HAP-1 (cell line): Measurements from ENCODE around the gene KANSL3.

Source experiments
- DNase-seq, 2 experiments: peaks; one replicate each; pipeline ENCODE4 v3.0.0-alpha.2; 2016 to 2020; ENCODE audit warnings: low spot score in 2 of 2
- H3K27me3 ChIP-seq: fragments of 250-450 bp; sonication (Bioruptor Pico); 2 replicates; pipeline ENCODE4 v1.5.1; 2020; ENCODE audit warnings: low read depth, mild to moderate bottlenecking, moderate library complexity
- H3K36me3 ChIP-seq: fragments of 250-450 bp; sonication (Bioruptor Pico); replicated peaks from 2 replicates; pipeline ENCODE4 v1.5.1; 2020; ENCODE audit warnings: mild to moderate bottlenecking
- H3K4me1 ChIP-seq: fragments of 250-450 bp; sonication (Bioruptor Pico); 2 replicates; pipeline ENCODE4 v1.5.1; 2020; ENCODE audit warnings: mild to moderate bottlenecking
- H3K4me3 ChIP-seq: fragments of 250-450 bp; sonication (Bioruptor Pico); 2 replicates; pipeline ENCODE4 v1.5.1; 2020; ENCODE audit warnings: mild to moderate bottlenecking, moderate library complexity
- H3K9me3 ChIP-seq: fragments of 250-450 bp; sonication (Bioruptor Pico); 2 replicates; pipeline ENCODE4 v1.5.1; 2020; ENCODE audit warnings: mild to moderate bottlenecking, moderate library complexity
- in situ Hi-C: fragments of 300-500 bp; cut with MboI; formaldehyde crosslinking; loops from 3 replicates; pipeline ENCODE4 v1.14.3; 2020; ENCODE audit warnings: low sequenced_read_pairs, inconsistent platforms, mixed read lengths

KANSL3 gene

DNA sequence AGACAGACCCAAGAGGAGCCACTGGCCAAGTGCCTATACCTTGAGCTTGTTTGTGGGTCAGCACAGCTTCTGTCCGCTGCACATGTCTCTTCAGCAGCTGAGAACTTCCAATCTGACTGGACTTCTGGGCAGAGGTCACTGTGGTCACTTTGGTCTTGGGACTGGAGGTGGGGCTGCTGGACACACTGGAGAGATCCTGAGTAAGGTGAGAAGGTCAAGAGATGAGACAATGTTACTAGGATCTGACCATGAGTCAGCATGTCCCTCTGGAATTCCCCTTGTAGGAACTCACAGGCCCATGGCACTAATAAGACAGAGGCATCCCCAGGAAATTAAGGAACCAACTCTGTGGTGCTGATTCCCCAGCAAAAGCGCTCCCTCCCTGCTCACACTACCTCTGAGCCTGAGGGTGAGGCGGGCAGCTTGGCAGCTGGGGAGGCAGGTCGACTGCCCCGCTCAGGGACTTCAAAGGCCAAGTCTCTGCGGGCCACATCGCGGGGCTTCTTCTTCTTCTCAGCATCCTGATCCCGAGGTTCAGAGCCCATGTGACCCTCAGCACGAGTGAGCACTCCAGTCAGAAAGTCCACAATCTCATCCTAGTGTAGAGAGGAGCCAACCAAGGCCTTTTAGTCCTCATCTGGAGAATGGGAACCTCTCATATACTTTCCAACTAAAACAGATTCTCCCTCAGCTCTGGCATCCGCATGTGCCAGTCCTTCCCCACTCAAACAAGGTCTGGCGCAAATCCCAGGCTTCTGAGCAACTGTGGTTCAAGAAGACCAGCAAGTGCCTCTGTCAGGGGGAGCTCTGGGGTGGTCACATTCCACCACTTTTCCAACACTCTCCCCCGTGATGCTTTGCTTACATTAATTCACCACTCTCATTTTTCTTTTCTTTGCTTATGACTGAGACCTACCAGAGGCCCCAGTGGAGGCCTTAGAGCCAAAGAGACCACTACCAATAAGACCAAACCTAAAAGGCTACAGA is 29.4 kb downstream of the KANSL3 start:
- in situ Hi-C loops: no loop called here
- no peaks in the 10 kb centered on the region for H3K9me3 ChIP-seq
- DNase-seq: no peak

DNA sequence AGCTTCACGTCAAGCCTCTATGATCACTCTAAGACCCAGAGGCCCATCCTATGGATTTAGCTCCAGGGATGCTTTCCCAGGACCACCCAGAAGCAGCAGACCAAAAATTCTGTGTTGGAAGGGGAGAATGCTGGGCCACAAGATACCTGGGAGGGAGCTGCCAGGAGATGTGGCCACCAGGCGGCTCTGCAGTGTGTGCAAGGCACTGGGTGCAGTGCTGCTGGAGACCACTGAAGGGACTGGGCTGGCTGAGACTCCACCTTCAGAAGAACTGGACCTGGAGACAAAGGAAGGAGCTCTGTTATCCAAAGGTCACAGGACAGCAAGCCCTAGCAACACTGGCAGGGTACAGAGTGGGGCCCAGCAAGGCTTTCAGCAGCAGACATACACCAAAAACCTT is 34.0 kb downstream of the KANSL3 start:
- H3K4me3 ChIP-seq: no peak overlapping the region
- H3K9me3 ChIP-seq: no peaks in the 10 kb centered on the region
- in situ Hi-C loops: no loop called here
- H3K4me1 ChIP-seq: peaks cover 3% of the 10 kb centered on the region
- no peaks in the 10 kb centered on the region for H3K27me3 ChIP-seq
- peaks cover 92% of the 10 kb centered on the region for H3K36me3 ChIP-seq
- no peak for DNase-seq

More for the DNA sequence above, 29.4 kb downstream of the KANSL3 start:
- peaks cover 94% of the 10 kb centered on the region for H3K36me3 ChIP-seq
- no peak overlapping the region for H3K4me3 ChIP-seq
- H3K27me3 ChIP-seq: no peaks in the 10 kb centered on the region
- no peaks in the 10 kb centered on the region for H3K4me1 ChIP-seq

DNA sequence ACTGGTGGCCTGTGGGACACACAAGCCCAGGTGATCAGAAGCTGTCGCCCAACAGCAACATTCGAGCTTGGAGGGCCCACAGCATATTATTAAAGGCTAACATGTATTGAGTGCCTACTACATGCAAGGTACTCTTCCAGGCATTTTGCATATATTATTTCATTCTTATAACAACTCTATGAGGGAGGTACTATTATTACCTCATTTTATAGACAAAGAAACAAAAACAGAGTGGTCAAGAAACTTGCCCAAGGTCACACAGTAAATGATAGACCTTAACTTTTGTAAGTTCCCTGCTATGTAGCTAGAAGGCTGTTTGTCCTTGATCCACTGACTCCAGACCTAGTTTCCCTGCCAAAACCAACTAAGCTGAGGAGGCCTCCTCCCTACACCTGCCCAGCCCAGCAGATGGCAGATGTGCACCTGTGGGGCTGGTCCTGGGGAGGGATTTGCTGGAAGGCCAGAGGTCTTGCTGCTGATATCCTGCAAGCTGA is 35.7 kb downstream of the KANSL3 start:
- peaks cover 14% of the 10 kb centered on the region for H3K4me1 ChIP-seq
- H3K9me3 ChIP-seq: no peaks in the 10 kb centered on the region
- peaks cover 79% of the 10 kb centered on the region for H3K36me3 ChIP-seq
- DNase-seq: no peak
- H3K4me3 ChIP-seq: no peak overlapping the region
- H3K27me3 ChIP-seq: no peaks in the 10 kb centered on the region
- in situ Hi-C loops: no loop called here

DNA sequence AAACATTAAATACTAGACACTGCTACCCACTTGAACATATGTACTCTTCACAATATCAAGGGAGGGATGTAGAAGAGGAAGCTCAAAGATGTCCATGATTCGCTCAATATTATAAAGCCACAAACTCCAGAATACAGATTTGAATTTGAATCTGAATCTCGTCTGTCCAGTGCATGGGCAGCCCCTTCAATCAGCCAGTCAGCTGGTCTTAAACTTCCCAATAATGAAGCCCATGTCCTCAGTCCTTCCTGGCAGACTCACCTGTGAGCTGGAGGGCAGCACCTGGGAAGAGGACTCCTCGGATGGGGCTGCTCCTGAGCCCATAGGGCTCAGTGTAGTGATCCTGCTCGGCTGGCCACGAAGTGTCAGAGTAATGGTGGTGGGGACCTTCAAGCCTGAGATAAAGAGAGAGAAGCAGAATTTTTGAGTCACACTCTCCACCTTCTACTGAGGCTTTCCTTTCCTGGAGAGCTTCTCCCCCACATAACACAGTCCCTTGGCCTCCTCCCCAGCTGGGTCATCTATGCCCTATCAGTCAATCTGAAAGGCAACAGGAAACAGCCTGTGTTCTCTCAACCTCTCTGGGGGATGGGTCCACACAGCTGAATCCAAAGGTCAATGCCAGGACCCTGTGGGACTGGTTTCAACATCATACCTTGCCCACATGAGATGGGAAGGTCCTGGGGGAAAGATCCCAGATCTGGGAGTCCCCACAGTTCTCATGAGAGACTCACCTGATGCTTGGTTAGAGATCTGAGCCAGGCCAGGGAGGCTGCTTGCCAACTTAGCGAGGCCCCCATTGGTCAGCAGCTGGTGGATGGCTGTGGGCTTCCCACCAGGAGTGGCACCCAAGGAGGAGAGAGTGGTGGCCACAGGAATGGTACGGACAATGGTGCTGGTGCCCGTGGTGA is 36.5 kb downstream of the KANSL3 start:
- Histone ChIP-seq H3K27me3 (no peaks in the 10 kb centered on the region), H3K9me3 (no peaks in the 10 kb centered on the region), H3K36me3 (peaks cover 80% of the 10 kb centered on the region), H3K4me1 (peaks cover 14% of the 10 kb centered on the region), H3K4me3 (no peak overlapping the region)
- no peak for DNase-seq
- in situ Hi-C loops: no loop called here

DNA sequence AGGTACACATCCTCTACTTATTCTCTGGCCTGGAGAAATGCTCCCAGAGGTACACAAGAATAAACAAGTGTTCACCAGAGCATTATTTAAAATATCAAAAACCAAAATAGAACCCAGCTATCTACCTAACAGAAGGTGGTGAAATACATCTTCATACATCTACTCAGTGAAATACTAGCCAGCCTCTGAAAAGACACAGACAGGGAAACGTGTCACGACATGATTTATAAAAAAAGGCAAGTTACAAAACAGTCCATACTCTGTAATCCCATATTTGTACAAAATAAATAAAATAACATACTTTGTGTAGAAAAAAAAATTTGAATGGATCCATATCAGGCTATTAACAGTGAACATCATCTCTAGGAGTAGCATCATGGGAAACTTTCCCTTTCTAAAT is 38.2 kb downstream of the KANSL3 start:
- H3K36me3 ChIP-seq: peaks cover 78% of the 10 kb centered on the region
- H3K9me3 ChIP-seq: no peaks in the 10 kb centered on the region
- H3K4me1 ChIP-seq: peaks cover 14% of the 10 kb centered on the region
- in situ Hi-C loops: no loop called here
- no peak for DNase-seq
- H3K4me3 ChIP-seq: no peak overlapping the region
- H3K27me3 ChIP-seq: no peaks in the 10 kb centered on the region

DNA sequence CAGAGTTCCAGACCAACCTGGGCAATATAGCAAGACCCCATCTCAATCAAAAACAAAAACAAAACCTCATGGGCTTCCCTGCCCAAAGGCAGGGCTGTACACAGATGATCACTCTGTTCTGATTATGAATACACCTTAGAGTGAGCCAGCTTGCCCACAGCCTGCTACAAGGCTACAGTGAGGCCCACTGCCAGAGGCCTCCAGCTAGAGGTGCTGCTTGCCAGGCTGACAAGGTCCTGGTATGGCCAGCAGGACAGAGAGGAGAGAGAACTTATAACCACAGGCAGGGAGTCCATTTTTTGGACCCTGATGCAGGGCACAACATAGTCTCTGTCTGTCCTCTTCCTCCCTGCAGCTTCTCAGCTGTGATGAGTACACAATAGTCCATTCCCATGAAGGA is 41.5 kb downstream of the KANSL3 start:
- Histone ChIP-seq H3K36me3 (peaks cover 68% of the 10 kb centered on the region), H3K9me3 (no peaks in the 10 kb centered on the region), H3K4me1 (peaks cover 14% of the 10 kb centered on the region), H3K4me3 (no peak overlapping the region), H3K27me3 (no peaks in the 10 kb centered on the region)
- no peak for DNase-seq
- in situ Hi-C loops: no loop called here

DNA sequence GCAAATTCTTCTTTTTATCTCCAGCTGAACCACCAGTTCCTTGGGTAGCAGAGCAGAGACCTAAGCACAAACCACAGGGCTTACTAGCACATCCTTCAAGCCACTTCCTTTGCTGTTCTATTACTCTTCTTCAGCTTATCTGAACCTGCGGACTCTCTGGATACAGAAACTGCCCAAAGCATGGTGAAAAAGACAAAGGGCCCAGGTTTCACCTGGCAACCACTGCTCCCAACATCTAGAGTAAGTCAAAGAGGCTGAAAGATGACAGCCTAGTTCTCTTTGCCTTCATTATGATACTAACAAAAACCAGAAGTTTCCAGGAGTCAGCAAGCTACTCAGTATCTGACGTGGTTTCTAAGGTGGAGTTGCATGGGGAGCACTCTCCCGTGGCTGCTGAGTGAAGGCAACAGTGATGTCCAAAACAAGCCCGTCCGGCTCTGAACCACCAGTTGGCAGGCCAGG is 43.4 kb downstream of the KANSL3 start:
- no peaks in the 10 kb centered on the region for H3K9me3 ChIP-seq
- in situ Hi-C loops: no loop called here
- H3K4me3 ChIP-seq: no peak overlapping the region
- no peaks in the 10 kb centered on the region for H3K27me3 ChIP-seq
- no peak for DNase-seq
- H3K4me1 ChIP-seq: peaks cover 14% of the 10 kb centered on the region
- H3K36me3 ChIP-seq: peaks cover 58% of the 10 kb centered on the region

DNA sequence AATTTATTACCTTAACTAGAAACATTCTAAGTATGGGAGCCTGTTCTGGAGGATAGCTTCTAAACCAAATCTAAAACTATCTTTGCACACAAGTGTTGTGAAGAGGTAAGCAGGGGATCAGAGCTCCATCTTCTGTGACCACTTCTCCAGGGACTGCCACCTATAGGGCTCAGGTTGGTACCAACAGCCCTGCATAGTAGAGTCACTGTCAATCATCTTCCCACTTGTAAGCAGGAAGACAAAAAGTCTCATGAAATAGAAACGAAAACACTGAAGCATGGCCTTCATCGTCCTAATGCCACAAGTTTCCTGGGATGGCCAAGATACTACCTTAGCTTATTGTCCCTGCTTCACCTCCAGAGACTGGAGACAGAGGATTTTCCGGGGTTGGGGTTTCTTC is 43.8 kb downstream of the KANSL3 start:
- no peaks in the 10 kb centered on the region for H3K9me3 ChIP-seq
- no peak overlapping the region for H3K4me3 ChIP-seq
- in situ Hi-C loops: no loop called here
- peaks cover 55% of the 10 kb centered on the region for H3K36me3 ChIP-seq
- H3K27me3 ChIP-seq: no peaks in the 10 kb centered on the region
- peaks cover 13% of the 10 kb centered on the region for H3K4me1 ChIP-seq
- DNase-seq: no peak

DNA sequence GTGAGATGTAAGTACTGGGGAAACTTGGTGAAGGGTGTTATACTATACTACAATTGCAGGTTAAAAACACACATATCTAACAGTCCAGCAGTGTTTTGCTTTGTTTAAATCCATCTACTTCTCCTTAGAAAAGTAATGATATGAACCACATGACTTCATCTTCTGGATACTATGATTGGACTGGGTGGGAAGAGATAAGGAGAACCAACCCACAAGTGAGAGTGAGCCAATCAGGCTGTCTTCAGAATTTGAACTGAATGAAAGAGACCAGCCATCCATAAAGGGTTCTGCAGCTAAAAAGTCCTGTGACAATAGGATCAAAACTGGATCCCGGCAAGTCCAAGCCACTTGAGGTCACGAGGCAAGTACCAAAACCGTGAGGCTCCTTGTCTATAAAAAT is 46.6 kb downstream of the KANSL3 start:
- in situ Hi-C loops: no loop called here
- Histone ChIP-seq H3K9me3 (no peaks in the 10 kb centered on the region), H3K4me1 (peaks cover 3% of the 10 kb centered on the region; the same call in 1 of the 2 replicates)

DNA sequence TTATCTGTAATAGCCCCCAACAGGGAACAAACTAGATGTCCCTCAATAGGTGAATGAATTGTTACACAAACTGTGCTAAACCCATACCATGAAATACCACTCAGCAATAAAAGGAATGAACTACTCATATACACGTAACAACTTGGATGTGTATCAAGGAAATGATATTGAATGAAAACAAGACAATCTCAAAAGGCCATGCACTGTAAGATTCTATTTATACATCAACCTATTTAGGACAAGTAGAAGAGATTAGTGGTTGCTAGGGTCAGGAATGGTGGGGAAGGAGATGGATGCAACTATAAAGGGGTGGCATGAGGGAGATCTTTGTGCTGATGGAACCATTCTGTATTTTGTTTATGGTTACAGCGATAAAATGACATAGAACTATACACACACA is 47.1 kb downstream of the KANSL3 start:
- in situ Hi-C loops: no loop called here
- H3K36me3 ChIP-seq: peaks cover 39% of the 10 kb centered on the region
- no peaks in the 10 kb centered on the region for H3K9me3 ChIP-seq
- no peak for DNase-seq
- peaks cover 3% of the 10 kb centered on the region; the same call in 1 of the 2 replicates for H3K4me1 ChIP-seq
- H3K27me3 ChIP-seq: no peaks in the 10 kb centered on the region
- no peak overlapping the region for H3K4me3 ChIP-seq

More for the DNA sequence above, 46.6 kb downstream of the KANSL3 start:
- no peak for DNase-seq
- no peaks in the 10 kb centered on the region for H3K27me3 ChIP-seq
- peaks cover 42% of the 10 kb centered on the region for H3K36me3 ChIP-seq
- no peak overlapping the region for H3K4me3 ChIP-seq

DNA sequence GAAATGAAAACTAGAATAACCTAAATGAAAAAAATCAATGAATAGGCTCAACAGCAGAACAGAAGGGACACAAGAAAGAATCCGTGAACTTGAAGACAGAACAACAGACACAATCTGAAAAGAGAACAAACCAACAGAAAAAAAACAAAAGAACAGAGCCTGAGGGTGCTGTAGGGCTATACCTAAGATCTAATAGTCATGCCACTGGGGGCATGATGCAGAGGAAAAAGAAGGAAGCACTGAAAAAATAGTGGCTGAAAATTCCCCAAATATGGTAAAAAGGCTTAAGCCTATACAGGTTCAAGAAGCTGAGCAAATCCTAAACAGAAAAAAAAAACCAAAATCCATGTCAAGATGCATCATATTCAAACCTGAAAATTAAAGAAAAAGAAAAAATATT is 50.3 kb downstream of the KANSL3 start:
- DNase-seq: no peak
- peaks cover 10% of the 10 kb centered on the region for H3K36me3 ChIP-seq
- no peaks in the 10 kb centered on the region for H3K27me3 ChIP-seq
- H3K4me1 ChIP-seq: peaks cover 3% of the 10 kb centered on the region; the same call in 1 of the 2 replicates
- no peaks in the 10 kb centered on the region for H3K9me3 ChIP-seq
- H3K4me3 ChIP-seq: no peak overlapping the region
- in situ Hi-C loops: no loop called here

DNA sequence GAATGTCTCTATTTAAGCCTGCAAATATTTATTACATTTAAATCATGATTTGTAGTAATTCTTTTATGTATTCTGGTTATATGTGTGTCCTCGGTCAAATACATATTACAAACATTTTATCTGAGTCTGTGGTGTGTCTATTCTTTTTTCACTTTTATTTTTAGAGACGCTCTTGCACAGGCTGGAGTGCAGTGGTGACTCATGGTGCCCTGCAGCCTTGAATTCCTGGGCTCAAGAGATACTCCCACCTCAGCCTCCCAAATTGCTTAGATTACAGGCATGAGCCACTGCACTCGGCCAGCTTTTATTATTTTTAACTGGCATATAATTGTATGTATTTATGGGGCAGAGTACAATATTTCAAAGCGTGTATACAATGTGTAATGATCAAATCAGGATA is 54.1 kb downstream of the KANSL3 start:
- no peaks in the 10 kb centered on the region; the same call in 1 of the 2 replicates for H3K36me3 ChIP-seq
- H3K4me3 ChIP-seq: no peak overlapping the region
- in situ Hi-C loops: no loop called here
- H3K27me3 ChIP-seq: no peaks in the 10 kb centered on the region
- no peak for DNase-seq
- peaks cover 3% of the 10 kb centered on the region; the same call in 1 of the 2 replicates for H3K4me1 ChIP-seq
- no peaks in the 10 kb centered on the region for H3K9me3 ChIP-seq

DNA sequence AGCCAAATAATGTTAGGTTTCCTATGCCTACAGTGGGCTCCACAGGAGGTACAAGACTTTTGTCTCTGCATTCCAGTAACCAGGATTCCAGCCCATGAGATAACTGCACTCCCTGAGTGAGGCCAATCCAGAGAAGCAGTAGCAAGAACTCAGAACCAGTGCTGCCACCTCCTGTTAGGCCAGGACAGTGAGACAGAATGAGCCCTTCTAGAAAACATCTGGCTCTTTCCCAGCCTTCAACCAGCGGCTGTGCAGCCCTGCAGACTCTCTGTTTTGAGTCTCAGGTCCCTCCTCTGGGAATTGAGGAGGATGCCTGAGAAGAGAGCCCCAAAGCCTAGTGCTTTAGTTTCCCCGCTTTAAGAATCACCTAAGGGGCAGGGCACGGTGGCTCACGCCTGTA is 57.3 kb downstream of the KANSL3 start:
- in situ Hi-C loops: no loop called here
- no peak for DNase-seq

More for the DNA sequence above, 57.3 kb downstream of the KANSL3 start:
- Histone ChIP-seq H3K4me1 (no peaks in the 10 kb centered on the region), H3K36me3 (no peaks in the 10 kb centered on the region; the same call in 1 of the 2 replicates), H3K4me3 (no peak overlapping the region), H3K9me3 (no peaks in the 10 kb centered on the region), H3K27me3 (no peaks in the 10 kb centered on the region)
